Measurements from ENCODE around the gene ZBTB42.

DNA sequence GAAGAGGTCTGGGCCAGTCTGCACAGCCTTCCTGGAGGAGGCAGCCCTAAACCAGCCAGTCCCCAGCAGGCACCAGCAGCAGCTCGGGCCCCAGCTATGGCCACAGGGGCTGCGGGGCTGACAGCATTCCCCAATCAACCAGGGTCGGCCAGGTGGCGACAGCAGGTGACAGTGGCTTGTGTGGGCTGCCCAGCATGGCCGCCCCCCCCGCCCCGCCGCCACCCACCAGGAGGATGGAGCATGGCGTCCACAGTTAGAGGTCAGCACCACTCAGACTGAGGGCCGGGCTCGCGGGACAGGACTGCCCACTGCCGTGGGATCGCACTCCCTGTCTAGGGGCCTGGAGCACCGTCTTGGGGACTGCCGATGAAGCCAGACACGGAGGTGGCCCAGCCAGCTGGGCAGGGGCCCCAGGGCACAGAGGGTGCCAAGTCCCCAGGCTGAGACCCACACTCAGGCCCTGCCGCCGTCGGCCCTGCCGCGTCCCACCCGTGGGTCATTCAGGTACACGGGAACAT, 20.3 kb upstream of the ZBTB42 start:
- TF ChIP-seq MAZ (IDR thresholded peaks at IDR 0.05; ENCODE audit: borderline replicate concordance, low read depth, low read length) (no peak), POLR2A (IDR thresholded peaks at IDR 0.05; ENCODE audit: low read depth, low read length) (no peak), MXI1 (IDR thresholded peaks at IDR 0.05; ENCODE audit: borderline replicate concordance, low read depth, low read length) (no peak), CEBPB (IDR thresholded peaks at IDR 0.05; ENCODE audit: low read depth, low read length) (no peak), RAD21 (IDR thresholded peaks at IDR 0.05; ENCODE audit: low read length) (no peak), SMC3 (IDR thresholded peaks at IDR 0.05; ENCODE audit: low read depth, low read length) (no peak), FOS (IDR thresholded peaks at IDR 0.05; ENCODE audit: low read depth, low read length) (no peak)
- TF ChIP-seq, protein P1, sequence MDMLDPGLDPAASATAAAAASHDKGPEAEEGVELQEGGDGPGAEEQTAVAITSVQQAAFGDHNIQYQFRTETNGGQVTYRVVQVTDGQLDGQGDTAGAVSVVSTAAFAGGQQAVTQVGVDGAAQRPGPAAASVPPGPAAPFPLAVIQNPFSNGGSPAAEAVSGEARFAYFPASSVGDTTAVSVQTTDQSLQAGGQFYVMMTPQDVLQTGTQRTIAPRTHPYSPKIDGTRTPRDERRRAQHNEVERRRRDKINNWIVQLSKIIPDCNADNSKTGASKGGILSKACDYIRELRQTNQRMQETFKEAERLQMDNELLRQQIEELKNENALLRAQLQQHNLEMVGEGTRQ (IDR thresholded peaks at IDR 0.05; ENCODE audit: low read depth, low read length), result no peak
- TF ChIP-seq, protein P2, sequence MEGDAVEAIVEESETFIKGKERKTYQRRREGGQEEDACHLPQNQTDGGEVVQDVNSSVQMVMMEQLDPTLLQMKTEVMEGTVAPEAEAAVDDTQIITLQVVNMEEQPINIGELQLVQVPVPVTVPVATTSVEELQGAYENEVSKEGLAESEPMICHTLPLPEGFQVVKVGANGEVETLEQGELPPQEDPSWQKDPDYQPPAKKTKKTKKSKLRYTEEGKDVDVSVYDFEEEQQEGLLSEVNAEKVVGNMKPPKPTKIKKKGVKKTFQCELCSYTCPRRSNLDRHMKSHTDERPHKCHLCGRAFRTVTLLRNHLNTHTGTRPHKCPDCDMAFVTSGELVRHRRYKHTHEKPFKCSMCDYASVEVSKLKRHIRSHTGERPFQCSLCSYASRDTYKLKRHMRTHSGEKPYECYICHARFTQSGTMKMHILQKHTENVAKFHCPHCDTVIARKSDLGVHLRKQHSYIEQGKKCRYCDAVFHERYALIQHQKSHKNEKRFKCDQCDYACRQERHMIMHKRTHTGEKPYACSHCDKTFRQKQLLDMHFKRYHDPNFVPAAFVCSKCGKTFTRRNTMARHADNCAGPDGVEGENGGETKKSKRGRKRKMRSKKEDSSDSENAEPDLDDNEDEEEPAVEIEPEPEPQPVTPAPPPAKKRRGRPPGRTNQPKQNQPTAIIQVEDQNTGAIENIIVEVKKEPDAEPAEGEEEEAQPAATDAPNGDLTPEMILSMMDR (conservative IDR thresholded peaks at IDR 0.05; ENCODE audit: low read depth, low read length), result no peak
